Smooth muscle cell (in vitro differentiated cells): Measurements from ENCODE around the gene VPS13D. TPM values are rescaled to one million over a fixed set of nuclear protein-coding genes. Genes with fewer than 3 reads are reported as not detected.

Experiments used
- DNase-seq: peaks from one replicate; lab custom pipeline; 2025; ENCODE audit not compliant: unreplicated experiment; lab: John Stamatoyannopoulos, UW
- H2AFZ ChIP-seq: fragments of 200-600 bp; sonication (generic); 2 replicates; pipeline ENCODE4 v1.6.0; 2016; ENCODE audit warnings: antibody characterized with exemption, low read depth, mild to moderate bottlenecking
- H3F3A ChIP-seq: fragments of 200-600 bp; sonication (generic); 2 replicates; pipeline ENCODE4 v1.6.0; 2017; ENCODE audit warnings: antibody characterized with exemption, low read depth
- H3K27ac ChIP-seq: fragments of 200-600 bp; sonication (generic); 2 replicates; pipeline ENCODE4 v1.5.1; 2016; ENCODE audit warnings: low read depth, mild to moderate bottlenecking
- H3K27me3 ChIP-seq: fragments of 200-600 bp; sonication (generic); 2 replicates; pipeline ENCODE4 v1.6.1; 2016; ENCODE audit warnings: low read depth, mild to moderate bottlenecking
- H3K36me3 ChIP-seq: fragments of 200-600 bp; sonication (generic); 2 replicates; pipeline ENCODE4 v1.5.1; 2016; ENCODE audit warnings: low read depth
- H3K4me1 ChIP-seq: fragments of 200-600 bp; sonication (generic); 2 replicates; pipeline ENCODE4 v1.5.1; 2016; ENCODE audit warnings: low read depth
- H3K4me2 ChIP-seq: fragments of 200-600 bp; sonication (generic); 2 replicates; pipeline ENCODE4 v1.6.0; 2016; ENCODE audit warnings: mild to moderate bottlenecking
- H3K4me3 ChIP-seq: fragments of 200-600 bp; sonication (generic); 2 replicates; pipeline ENCODE4 v1.5.1; 2016; ENCODE audit warnings: mild to moderate bottlenecking
- H3K79me2 ChIP-seq: fragments of 200-600 bp; sonication (generic); 2 replicates; pipeline ENCODE4 v1.6.0; 2016; ENCODE audit warnings: low read depth, mild to moderate bottlenecking
- H3K9ac ChIP-seq: fragments of 200-600 bp; sonication (generic); 2 replicates; pipeline ENCODE4 v1.6.0; 2016; ENCODE audit warnings: low read depth
- H3K9me3 ChIP-seq: fragments of 200-600 bp; sonication (generic); replicated peaks from 2 replicates; pipeline ENCODE4 v1.5.1; 2016; ENCODE audit warnings: low read depth
- H4K20me1 ChIP-seq: fragments of 200-600 bp; sonication (generic); 2 replicates; pipeline ENCODE4 v1.6.0; 2016; ENCODE audit warnings: low read depth
- CTCF ChIP-seq: fragments of 200-600 bp; sonication (generic); IDR thresholded peaks from 2 replicates; pipeline ENCODE4 v1.5.1; 2017; ENCODE audit warnings: borderline replicate concordance, mild to moderate bottlenecking, antibody characterized with exemption; ENCODE audit not compliant: insufficient read depth, poor library complexity, severe bottlenecking
- WGBS: methylation state at CpG from one replicate; pipeline ENCODE4 v1.1.7; 2016; ENCODE audit warnings: low lambda C conversion rate; 5-methylcytosine and 5-hydroxymethylcytosine counted together
- polyA plus RNA-seq: library from polyadenylated mRNA; unstranded; fragments of >200 nt; fragmentation: Nextera tagmentation; extraction: Ambion mirVana; gene quantifications from 2 replicates; pipeline ENCODE4 v1.2.1, GENCODE V29; 2016
- total RNA-seq: library from RNA; depleted of rRNA; stranded (reverse); fragments of >200 nt; gene quantifications from 2 replicates; pipeline ENCODE4 v1.2.3, GENCODE V29; 2014

The VPS13D gene
- total and polyA plus RNA-seq, 2 experiments from 2014 or later: 3.5 to 20.0 TPM

GRCh38 chr1:12432897-12433296 is 203.1 kb downstream of the VPS13D start:
- H3K79me2 ChIP-seq: no peaks in the 10 kb centered on the region
- H3K9ac ChIP-seq: no peak overlapping the region
- H3K4me1 ChIP-seq: peaks cover 6% of the 10 kb centered on the region
- over 99% methylated on average over 6 of the region's 6 CpGs for WGBS
- H4K20me1 ChIP-seq: peaks cover 34% of the 10 kb centered on the region
- DNase-seq: no peak
- H3K9me3 ChIP-seq: no peaks in the 10 kb centered on the region
- H3F3A ChIP-seq: peaks cover 6% of the 10 kb centered on the region
- no peak overlapping the region for H3K4me3 ChIP-seq
- H3K4me2 ChIP-seq: no peak overlapping the region
- H3K36me3 ChIP-seq: no peaks in the 10 kb centered on the region
- H3K27ac ChIP-seq: no peak overlapping the region
- no peaks in the 10 kb centered on the region for H3K27me3 ChIP-seq
- no peak for TF ChIP-seq CTCF
- no peak overlapping the region for H2AFZ ChIP-seq

GRCh38 chr1:12433323-12434053 is 203.7 kb downstream of the VPS13D start:
- H3K36me3 ChIP-seq: no peaks in the 10 kb centered on the region
- no peak overlapping the region for H2AFZ ChIP-seq
- no peak overlapping the region for H3K9ac ChIP-seq
- H3K27ac ChIP-seq: no peak overlapping the region
- 73% methylated on average over 12 of the region's 12 CpGs for WGBS
- peaks cover 34% of the 10 kb centered on the region for H4K20me1 ChIP-seq
- no peak overlapping the region for H3K4me2 ChIP-seq
- no peak for TF ChIP-seq CTCF
- no peak overlapping the region for H3K4me3 ChIP-seq
- H3K9me3 ChIP-seq: no peaks in the 10 kb centered on the region
- H3K79me2 ChIP-seq: no peaks in the 10 kb centered on the region
- peaks cover 6% of the 10 kb centered on the region for H3K4me1 ChIP-seq
- peaks cover 6% of the 10 kb centered on the region for H3F3A ChIP-seq
- DNase-seq: no peak
- H3K27me3 ChIP-seq: no peaks in the 10 kb centered on the region

- Histone ChIP-seq H3F3A (peaks cover 6% of the 10 kb centered on the region), H3K27me3 (no peaks in the 10 kb centered on the region), H3K36me3 (no peaks in the 10 kb centered on the region), H3K4me2 (no peak overlapping the region), H3K4me1 (peaks cover 6% of the 10 kb centered on the region), H4K20me1 (peaks cover 34% of the 10 kb centered on the region), H3K79me2 (no peaks in the 10 kb centered on the region), H3K27ac (no peak overlapping the region), H3K9ac (no peak overlapping the region), H3K4me3 (no peak overlapping the region), H3K9me3 (no peaks in the 10 kb centered on the region), H2AFZ (no peak overlapping the region)
- WGBS: 61% methylated on average over 5 of the region's 5 CpGs
- no peak for DNase-seq
- TF ChIP-seq CTCF: no peak
These were observed 204.3 kb downstream of the VPS13D start for GRCh38 chr1:12434174-12434573.

GRCh38 chr1:12434686-12435085 is 204.9 kb downstream of the VPS13D start:
- 97% methylated on average over 2 of the region's 2 CpGs for WGBS
- H3K4me2 ChIP-seq: no peak overlapping the region
- peaks cover 34% of the 10 kb centered on the region for H4K20me1 ChIP-seq
- H3K27ac ChIP-seq: no peak overlapping the region
- no peaks in the 10 kb centered on the region for H3K27me3 ChIP-seq
- peaks cover 6% of the 10 kb centered on the region for H3F3A ChIP-seq
- no peaks in the 10 kb centered on the region for H3K79me2 ChIP-seq
- H3K9ac ChIP-seq: no peak overlapping the region
- no peaks in the 10 kb centered on the region for H3K36me3 ChIP-seq
- TF ChIP-seq CTCF: no peak
- no peak overlapping the region for H2AFZ ChIP-seq
- peaks cover 6% of the 10 kb centered on the region for H3K4me1 ChIP-seq
- no peak for DNase-seq
- no peak overlapping the region for H3K4me3 ChIP-seq
- H3K9me3 ChIP-seq: no peaks in the 10 kb centered on the region
